ENCODE results near the gene TNFSF18. TPM values are rescaled to one million over a fixed set of nuclear protein-coding genes. Genes with fewer than 3 reads are reported as not detected.

The TNFSF18 gene
- under 1 TPM in 1 of 6 donors, not detected in 5; 0.09 TPM for total RNA-seq
- polyA plus RNA-seq = not detected

- intact Hi-C loops (cut with DNase I) = no loop called here
- DNase-seq (peak in 3 of 6 donors; percentile 6 to 18 (median 9)), FAIRE-seq (peak; percentile 13), ATAC-seq (peak; percentile 46 to 71 (median 64))
- H3K9me3 ChIP-seq = no peaks in the 10 kb centered on the region
- 2 to 3% methylated on average over 4 of the region's 4 CpGs for WGBS, 2 donors
- H3K36me3 ChIP-seq = no peaks in the 10 kb centered on the region
- TF ChIP-seq CTCF (IDR thresholded peaks at IDR 0.05) = no peak
- H3K27ac ChIP-seq = no peak within 1 kb of the TSS
- peaks cover 9 to 27% (median 10%) of the 10 kb centered on the region in 3 donors for H3K4me1 ChIP-seq
- H3K27me3 ChIP-seq = no peaks in the 10 kb centered on the region
- H3K4me3 ChIP-seq = no peak within 1 kb of the TSS
Observed at GRCh38 chr1:173050865-173051264, at the start of gene TNFSF18. Gene TNFSF18, minus strand, starts transcription at chr1:173050941. Its CDS starts 45 bp downstream, at chr1:173050896.

- no peaks in the 10 kb centered on the region for H3K36me3 ChIP-seq
- H3K9me3 ChIP-seq = no peaks in the 10 kb centered on the region
- ATAC-seq = peak in 2 of 4 donors; percentile 22 to 53
- no peak for FAIRE-seq
- no peak for TF ChIP-seq CTCF (IDR thresholded peaks at IDR 0.05)
- 56 to 61% methylated on average over 2 of the region's 2 CpGs for whole genome bisulfite sequencing, 2 donors
- no peak for DNase-seq
- H3K4me1 ChIP-seq = no peaks in the 10 kb centered on the region
- no peak overlapping the region for H3K27ac ChIP-seq
- no peaks in the 10 kb centered on the region for H3K27me3 ChIP-seq
- intact Hi-C loops (cut with DNase I) = no loop called here
- H3K4me3 ChIP-seq = no peak overlapping the region
Observed at GRCh38 chr1:173099166-173099565, 48.4 kb upstream of the TNFSF18 start.

- no peaks in the 10 kb centered on the region for H3K4me1 ChIP-seq
- no peak for FAIRE-seq
Observed at GRCh38 chr1:173098117-173098516, 47.4 kb upstream of the TNFSF18 start.

GRCh38 chr1:173097001-173097400, 46.3 kb upstream of the TNFSF18 start:
- ATAC-seq = no peak
- Histone ChIP-seq H3K9me3 (no peaks in the 10 kb centered on the region), H3K4me1 (no peaks in the 10 kb centered on the region), H3K36me3 (no peaks in the 10 kb centered on the region), H3K4me3 (no peak overlapping the region), H3K27me3 (no peaks in the 10 kb centered on the region), H3K27ac (no peak overlapping the region)
- 77 to 80% methylated on average over 1 of the region's 1 CpG for WGBS, 2 donors
- no peak for TF ChIP-seq CTCF (IDR thresholded peaks at IDR 0.05)
- no peak for FAIRE-seq
- intact Hi-C loops (cut with DNase I) = no loop called here
- DNase-seq = no peak

More at GRCh38 chr1:173098117-173098516, 47.4 kb upstream of the TNFSF18 start:
- TF ChIP-seq CTCF (IDR thresholded peaks at IDR 0.05) = no peak
- Histone ChIP-seq H3K27ac (no peak overlapping the region), H3K36me3 (no peaks in the 10 kb centered on the region), H3K9me3 (no peaks in the 10 kb centered on the region), H3K27me3 (no peaks in the 10 kb centered on the region), H3K4me3 (no peak overlapping the region)
- ATAC-seq (no peak), DNase-seq (no peak)
- intact Hi-C loops (cut with DNase I) = no loop called here

DNA sequence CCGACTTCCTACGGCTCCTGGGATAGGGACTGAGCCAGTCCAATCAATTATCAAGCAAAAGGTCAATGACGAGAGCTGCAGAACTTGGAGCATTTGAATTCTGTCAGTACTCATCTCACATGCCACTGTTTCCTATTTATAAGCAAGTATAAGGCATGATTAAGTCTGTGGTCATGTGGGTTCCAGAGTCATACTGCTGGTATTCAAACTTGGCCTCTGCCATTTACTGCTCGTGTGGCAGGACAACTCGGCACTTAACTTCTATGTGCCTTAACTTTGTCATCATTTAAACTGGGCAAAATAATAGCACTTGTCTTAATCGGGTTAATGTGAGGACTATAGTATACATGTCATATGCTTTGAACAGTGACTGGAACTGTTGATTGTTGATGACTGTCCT, 44.9 kb upstream of the TNFSF18 start:
- no peak for TF ChIP-seq CTCF (IDR thresholded peaks at IDR 0.05)
- no peak for FAIRE-seq
- Histone ChIP-seq H3K27ac (no peak overlapping the region), H3K36me3 (no peaks in the 10 kb centered on the region), H3K4me3 (no peak overlapping the region), H3K4me1 (no peaks in the 10 kb centered on the region), H3K27me3 (no peaks in the 10 kb centered on the region), H3K9me3 (no peaks in the 10 kb centered on the region)
- intact Hi-C loops (cut with DNase I) = no loop called here
- no peak for DNase-seq
- 65 to 66% methylated on average over 6 of the region's 6 CpGs for WGBS, 2 donors
- ATAC-seq = no peak

Measured in pancreas (tissue), 10 donors.